HG03460 (cell line): Measurements from ENCODE around the gene LAMA1.
"Not testable (repeated sequence)": the region's sequence is repeated elsewhere in the genome, so short reads cannot be mapped to it uniquely, and the experiment has no call there.

Experiments
- ATAC-seq: cut with Tn5 transposase; IDR thresholded peaks from one replicate; pipeline ENCODE4 v1.9.1; 2021; ENCODE audit not compliant: unreplicated experiment

Gene LAMA1

GRCh38 chr18:6954501-6954900, 163.1 kb downstream of the LAMA1 start:
- ATAC-seq: no peak

DNA sequence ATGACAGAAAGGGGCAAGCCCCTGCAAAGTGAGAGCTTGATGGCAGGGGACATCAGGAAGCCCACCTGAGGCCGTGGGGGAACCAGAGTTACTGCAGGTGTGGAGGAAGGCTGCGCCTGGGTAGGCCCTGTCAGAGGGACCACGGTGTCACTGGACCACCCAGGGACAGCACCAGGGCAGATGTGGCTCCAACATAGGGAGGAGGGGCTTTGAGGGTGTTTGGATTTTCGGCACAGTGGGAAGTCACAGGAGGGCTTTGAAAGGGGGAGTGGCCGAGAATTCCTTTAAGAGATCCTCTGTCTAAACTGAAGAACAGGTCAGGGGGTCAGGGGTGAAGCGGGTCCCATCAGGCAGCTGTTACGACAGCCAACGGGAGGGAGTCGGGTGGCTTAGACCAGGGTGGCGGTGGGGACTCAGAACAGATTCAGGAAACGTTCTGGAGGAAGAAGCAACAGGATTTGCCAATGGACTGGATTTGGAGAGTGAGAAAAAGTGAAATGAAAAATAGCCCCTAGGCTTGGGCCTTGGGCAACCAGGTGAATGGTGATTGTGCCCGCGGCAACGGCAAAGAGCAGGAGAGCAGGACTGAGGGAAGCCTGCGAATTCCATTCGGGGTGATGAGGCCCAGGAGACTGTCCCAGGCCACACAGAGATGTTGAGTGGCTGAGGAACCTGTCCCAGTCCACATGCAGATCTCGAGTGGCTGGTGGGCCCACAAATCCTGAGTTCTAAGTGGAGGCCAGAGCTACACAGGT, 166.1 kb downstream of the LAMA1 start:
- ATAC-seq: no peak

DNA sequence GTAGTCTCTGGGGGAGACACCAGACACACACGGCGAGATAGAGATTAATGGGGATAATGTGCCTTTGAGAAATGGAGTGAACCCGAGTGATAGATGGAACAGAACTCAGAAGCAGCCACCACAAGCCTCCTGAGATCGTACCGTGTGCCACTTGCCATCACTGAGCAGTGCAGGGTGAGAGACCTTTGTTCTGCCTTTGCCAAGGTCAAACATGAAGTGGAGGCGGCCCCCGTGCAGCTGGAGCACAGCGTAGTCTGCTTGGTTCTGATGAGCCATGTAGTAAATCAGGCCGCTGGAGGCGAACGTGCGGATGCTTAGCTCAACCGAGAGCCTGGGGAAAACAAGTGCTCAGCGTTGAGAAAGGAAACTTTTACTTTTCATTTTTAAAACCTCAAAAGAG, 167.0 kb downstream of the LAMA1 start:
- no peak for ATAC-seq

GRCh38 chr18:6949800-6950586, 167.6 kb downstream of the LAMA1 start:
- no peak for ATAC-seq

GRCh38 chr18:6948281-6949055, 169.1 kb downstream of the LAMA1 start:
- no peak for ATAC-seq

- no peak for ATAC-seq
Observed at GRCh38 chr18:6947338-6948030, 170.1 kb downstream of the LAMA1 start.

DNA sequence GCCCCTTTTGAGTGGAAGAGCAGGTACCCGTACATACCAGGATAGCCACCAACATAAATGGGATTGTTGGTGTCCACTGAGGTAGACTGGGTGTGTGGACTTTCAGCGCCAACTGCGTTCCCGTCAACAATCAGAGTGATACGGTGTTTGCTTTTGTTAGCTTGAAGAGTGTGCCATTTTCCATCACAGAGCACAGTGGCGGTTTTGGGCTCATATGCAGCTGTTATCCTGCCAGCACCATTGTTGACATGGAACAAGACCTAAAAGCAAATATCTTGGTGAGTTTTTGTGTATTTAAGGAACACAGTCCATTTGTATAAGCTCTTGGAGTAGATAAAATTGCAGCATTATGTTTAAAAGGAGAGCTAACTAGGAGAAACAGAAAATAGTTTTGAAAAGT, 174.5 kb downstream of the LAMA1 start:
- no peak for ATAC-seq

GRCh38 chr18:6942742-6943141, 174.9 kb downstream of the LAMA1 start:
- ATAC-seq: no peak

DNA sequence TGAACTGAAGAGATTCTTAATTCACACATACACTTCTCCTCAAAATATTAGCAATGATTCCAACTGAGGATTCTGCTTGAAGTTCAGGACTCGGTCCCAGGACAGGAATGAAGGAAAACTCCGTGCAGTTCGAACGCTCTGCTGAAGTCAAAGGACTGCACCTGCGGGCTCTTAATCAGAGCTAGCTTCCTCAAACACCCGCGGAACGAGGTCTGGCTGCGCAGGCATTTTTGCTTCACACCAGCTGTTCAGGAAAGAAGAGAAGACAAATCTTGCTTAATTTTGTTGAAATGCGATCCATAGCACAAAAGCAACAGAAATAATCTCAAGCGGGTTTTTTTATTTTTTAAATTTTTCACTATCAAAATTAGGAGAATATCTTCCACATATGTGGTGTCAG, 175.6 kb downstream of the LAMA1 start:
- ATAC-seq: no peak

DNA sequence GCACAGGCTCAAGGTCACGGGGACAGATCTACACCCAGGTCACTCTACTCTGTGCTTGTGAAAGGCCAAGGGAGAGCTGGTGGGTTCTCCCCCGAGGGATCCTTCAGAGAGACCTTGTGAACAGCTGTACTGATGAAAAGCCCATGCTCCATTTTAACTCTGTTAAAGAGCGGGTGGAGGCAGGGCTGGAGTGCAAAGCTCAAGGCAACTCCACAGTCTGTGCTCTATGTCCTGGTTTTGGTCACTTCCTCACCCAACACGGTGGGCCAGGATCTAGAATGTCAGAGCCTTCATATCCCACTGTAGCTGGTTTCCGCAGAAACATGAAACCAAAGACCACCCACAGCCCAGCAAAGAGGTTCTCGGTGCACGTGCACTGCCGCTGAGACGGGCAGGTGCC, 177.1 kb downstream of the LAMA1 start:
- ATAC-seq: no peak

DNA sequence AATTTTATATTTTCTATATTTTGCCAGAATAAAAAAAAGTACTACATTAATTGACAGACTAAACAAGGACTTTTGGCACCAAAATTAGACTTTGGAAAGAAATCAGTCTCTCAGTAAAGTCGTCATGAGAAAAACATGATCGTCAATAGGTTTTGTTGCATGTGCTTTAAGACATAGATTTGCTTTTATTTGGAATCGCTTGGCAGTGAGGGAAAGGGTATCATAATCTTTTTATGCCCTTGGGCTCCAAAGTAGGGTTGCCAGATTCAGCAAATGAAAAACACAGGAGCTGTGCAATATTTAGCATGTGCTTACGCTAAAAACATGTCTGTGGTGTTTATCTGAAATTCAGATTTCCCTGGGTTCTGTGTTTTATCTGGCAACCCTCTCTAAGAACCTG, 177.6 kb downstream of the LAMA1 start:
- ATAC-seq: no peak

DNA sequence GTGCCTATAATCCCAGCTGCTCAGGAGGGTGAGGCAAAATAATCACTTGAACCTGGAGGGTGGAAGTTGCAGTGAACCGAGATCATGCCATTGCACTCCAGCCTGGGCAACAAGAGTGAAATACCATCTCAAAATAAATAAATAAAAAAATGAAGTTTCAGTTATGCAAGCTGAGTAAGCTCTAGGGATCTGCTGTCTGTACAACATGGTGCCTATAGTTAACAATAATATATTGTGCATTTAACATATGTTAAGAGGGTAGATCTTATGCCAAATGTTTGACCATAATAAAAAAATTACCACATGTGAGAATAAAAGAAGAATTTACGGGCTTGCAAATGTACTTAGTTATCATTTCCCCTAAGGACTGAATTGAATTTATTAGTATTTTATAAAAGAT, 179.2 kb downstream of the LAMA1 start:
- not testable (repeated sequence) for ATAC-seq

- no peak for ATAC-seq
Observed at GRCh38 chr18:6938003-6938402, 179.6 kb downstream of the LAMA1 start.

- no peak for ATAC-seq
Observed at GRCh38 chr18:6934859-6935258, 182.7 kb downstream of the LAMA1 start.

GRCh38 chr18:6929370-6930102, 188.1 kb downstream of the LAMA1 start:
- ATAC-seq: no peak

- ATAC-seq: no peak
Observed at GRCh38 chr18:6928359-6928758, 189.2 kb downstream of the LAMA1 start.

- no peak for ATAC-seq
Observed at GRCh38 chr18:6927153-6927552, 190.4 kb downstream of the LAMA1 start.

DNA sequence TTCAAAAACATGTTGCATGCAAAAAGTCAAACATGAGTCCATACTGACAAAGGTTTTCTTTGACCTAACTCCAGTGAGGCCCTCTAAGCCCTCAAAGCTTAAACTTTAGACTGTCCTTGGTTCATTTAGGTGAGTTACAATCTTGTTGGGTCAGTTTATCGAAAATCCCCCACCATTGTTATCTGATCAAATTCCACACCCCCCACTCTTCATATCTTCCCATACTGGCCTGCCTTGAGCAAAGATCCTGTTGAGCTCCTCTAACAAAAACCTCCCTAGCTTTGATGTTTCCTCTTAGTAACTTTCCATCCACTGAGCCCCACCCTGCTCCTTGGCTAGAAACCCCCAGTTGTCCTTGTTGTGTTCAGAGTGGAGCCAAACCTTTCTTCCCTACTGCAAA, 194.4 kb downstream of the LAMA1 start:
- ATAC-seq: no peak

- ATAC-seq: no peak
Observed at GRCh38 chr18:6921571-6921970, 196.0 kb downstream of the LAMA1 start.
